ENCODE measurements around the gene RELL2. TPM values are rescaled to one million over a fixed set of nuclear protein-coding genes. Genes with fewer than 3 reads are reported as not detected.

Gene RELL2
- total RNA-seq, 2 donors from 2014 or later, result 3.9 to 7.2 TPM

DNA sequence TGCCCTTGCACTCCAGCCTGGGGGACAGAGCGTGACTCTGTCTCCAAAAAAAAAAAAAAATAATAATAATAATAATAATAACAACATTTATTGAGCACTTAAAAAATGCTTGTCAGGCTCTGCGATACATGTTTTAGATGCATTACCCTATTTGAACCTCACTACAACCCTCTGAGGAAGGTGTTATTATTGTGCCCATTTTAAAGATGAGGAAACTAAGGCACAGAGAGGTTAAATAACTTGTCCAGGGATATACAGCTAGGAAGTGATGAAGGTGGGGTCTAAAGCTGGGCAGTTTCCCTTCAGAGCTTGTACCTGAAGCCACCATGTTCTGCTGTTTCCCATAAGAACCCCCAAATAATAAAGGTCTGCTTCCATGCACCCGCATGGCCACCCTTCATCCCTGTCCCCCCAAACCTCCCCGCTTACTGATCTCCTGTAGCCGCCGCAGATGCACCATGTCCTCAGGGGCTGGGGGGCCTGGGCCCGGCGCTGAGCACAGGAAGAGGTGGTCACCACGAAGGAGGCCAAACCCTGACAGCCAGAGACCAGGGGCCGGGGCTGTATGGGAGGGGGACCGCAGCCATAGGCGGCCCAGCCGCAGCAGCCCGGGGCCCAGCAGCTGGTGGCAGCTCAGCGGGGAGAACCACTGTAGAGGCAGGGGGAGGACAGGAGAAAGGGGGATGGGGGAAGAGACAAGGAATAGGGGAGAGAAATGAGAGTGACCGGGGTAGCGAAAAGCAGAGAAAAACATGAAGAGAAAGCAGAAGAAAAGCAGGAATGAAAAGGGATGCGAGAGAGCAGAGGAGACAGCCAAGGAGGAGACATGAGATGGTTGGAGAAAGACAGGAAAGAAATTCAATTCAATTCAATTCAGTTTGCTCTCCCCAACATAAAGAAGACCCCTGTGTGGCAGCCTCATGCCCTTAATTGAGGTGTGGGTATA lies 29.5 kb downstream of the RELL2 start:
- WGBS, result 88% methylated on average over 18 of the region's 18 CpGs
- H3K27ac ChIP-seq, result no peak overlapping the region
- intact Hi-C loops (cut with DNase I), result no loop called here
- H3K9me3 ChIP-seq, result no peaks in the 10 kb centered on the region
- TF ChIP-seq, protein P1, sequence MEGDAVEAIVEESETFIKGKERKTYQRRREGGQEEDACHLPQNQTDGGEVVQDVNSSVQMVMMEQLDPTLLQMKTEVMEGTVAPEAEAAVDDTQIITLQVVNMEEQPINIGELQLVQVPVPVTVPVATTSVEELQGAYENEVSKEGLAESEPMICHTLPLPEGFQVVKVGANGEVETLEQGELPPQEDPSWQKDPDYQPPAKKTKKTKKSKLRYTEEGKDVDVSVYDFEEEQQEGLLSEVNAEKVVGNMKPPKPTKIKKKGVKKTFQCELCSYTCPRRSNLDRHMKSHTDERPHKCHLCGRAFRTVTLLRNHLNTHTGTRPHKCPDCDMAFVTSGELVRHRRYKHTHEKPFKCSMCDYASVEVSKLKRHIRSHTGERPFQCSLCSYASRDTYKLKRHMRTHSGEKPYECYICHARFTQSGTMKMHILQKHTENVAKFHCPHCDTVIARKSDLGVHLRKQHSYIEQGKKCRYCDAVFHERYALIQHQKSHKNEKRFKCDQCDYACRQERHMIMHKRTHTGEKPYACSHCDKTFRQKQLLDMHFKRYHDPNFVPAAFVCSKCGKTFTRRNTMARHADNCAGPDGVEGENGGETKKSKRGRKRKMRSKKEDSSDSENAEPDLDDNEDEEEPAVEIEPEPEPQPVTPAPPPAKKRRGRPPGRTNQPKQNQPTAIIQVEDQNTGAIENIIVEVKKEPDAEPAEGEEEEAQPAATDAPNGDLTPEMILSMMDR (IDR thresholded peaks at IDR 0.05), result no peak
- no peak for TF ChIP-seq POLR2A (IDR thresholded peaks at IDR 0.05)
- TF ChIP-seq POLR2AphosphoS5 (IDR thresholded peaks at IDR 0.05), result no peak
- no peak overlapping the region for H3K4me3 ChIP-seq
- no peaks in the 10 kb centered on the region for H3K27me3 ChIP-seq (replicated peaks; ENCODE audit: insufficient read depth)
- H3K4me1 ChIP-seq (replicated peaks), result no peaks in the 10 kb centered on the region
- H3K36me3 ChIP-seq, result no peaks in the 10 kb centered on the region
- no peak for DNase-seq (ENCODE audit: low spot score)

DNA sequence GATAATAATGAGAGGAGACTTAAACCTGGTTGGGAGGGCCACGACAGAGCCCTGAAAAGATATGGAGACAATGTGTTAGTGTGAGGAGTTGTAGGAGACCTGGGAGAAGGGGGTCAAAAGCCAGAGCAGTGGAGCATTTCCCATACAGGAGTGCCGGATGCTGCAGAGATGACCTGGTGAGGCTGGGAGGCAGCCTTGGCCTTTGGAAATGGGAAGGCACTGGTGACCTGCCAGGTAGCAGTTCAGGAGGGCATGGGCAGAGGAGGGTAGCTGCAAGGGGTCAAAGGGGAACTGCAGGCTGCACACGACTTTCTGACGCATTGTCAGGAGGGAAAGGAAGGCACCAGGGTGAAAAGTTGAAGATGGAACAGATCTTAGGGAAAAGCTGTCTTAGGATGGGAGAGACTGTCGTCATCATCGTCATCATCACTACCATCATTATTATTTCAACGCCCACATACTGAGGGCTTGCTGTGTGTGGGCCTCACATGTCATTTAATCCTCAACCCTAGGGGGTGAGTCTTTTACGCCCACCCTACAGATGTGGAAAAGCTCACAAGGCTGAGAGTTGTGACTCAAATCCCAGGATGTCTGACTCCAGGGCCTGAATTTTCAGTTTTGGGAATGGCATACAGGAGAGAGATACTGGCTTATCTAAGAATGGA lies 31.9 kb downstream of the RELL2 start:
- DNase-seq (ENCODE audit: low spot score), result no peak
- H3K4me3 ChIP-seq, result no peak overlapping the region
- H3K9me3 ChIP-seq, result no peaks in the 10 kb centered on the region
- no peaks in the 10 kb centered on the region for H3K27me3 ChIP-seq (replicated peaks; ENCODE audit: insufficient read depth)
- TF ChIP-seq POLR2AphosphoS5 (IDR thresholded peaks at IDR 0.05) (no peak), POLR2A (IDR thresholded peaks at IDR 0.05) (no peak)
- TF ChIP-seq, protein P1 (IDR thresholded peaks at IDR 0.05), result no peak
- H3K36me3 ChIP-seq, result no peaks in the 10 kb centered on the region
- intact Hi-C loops (cut with DNase I), result no loop called here
- WGBS, result 80% methylated on average over 8 of the region's 8 CpGs
- no peak overlapping the region for H3K27ac ChIP-seq
- H3K4me1 ChIP-seq (replicated peaks), result no peaks in the 10 kb centered on the region

DNA sequence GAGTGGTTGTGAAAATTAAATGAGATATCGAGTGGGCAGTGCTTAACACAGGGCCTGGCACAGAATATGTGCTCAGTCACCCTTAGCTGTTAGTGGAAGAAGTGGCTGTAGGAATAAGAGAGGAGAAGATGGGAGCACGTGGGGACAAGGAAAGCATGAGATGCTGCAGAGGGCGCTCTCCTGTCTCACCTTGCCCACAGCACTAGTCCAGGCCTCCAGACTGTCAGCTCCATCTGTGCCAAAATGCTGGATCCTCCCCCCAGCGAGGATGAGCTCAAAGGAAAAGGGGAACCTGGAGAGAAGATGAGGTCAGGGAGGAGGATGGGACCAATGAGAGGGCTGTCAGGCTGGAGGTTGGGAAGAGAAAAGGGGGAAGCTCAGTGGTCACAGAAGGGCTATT lies 32.7 kb downstream of the RELL2 start:
- intact Hi-C loops (cut with DNase I), result no loop called here

DNA sequence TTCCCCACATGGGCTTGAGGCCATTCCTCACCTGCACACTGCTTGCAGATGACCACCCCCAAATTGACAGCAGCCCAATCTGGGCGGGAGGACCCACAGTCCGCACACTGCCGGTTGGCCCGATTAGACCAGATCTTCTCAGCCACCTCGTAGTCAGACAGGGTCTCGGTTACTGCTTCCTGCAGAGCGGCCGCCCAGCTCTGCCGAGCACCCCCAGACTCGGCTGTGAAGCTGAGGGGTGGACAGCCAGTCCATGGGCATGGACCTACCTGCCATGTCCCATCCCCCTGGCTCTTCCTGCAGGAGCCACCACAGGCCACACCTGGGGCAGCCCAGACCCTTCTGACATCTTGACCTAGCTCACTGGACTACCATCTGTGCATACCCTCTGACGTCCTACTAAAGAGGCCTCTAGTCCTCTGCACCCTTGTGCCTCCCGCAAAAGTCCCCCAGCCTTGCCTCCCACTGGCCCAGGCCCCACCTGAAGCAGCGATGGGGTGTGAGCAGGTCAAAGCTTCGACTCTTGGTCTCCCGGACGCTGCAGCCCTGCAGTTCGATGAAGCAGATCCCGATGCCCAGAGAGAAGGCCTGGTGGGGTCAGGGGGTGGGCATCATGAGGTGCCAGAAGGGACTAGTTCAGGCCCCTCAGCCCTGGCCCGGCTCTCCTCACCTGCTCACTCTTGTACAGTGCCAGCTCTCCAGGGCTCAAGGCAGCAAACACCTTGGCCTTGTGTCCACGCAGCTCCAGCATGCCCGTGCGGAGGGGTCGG lies 35.5 kb downstream of the RELL2 start:
- H3K4me3 ChIP-seq, result no peak overlapping the region
- no peak for DNase-seq (ENCODE audit: low spot score)
- 96% methylated on average over 20 of the region's 23 CpGs for WGBS
- no peaks in the 10 kb centered on the region for H3K36me3 ChIP-seq
- H3K9me3 ChIP-seq, result no peaks in the 10 kb centered on the region
- intact Hi-C loops (cut with DNase I), result no loop called here
- H3K27ac ChIP-seq, result no peak overlapping the region
- no peaks in the 10 kb centered on the region for H3K27me3 ChIP-seq (replicated peaks; ENCODE audit: insufficient read depth)
- no peak for TF ChIP-seq POLR2AphosphoS5 (IDR thresholded peaks at IDR 0.05)
- TF ChIP-seq POLR2A (IDR thresholded peaks at IDR 0.05), result no peak
- TF ChIP-seq, protein P1 (IDR thresholded peaks at IDR 0.05), result no peak
- no peaks in the 10 kb centered on the region for H3K4me1 ChIP-seq (replicated peaks)

More for the DNA sequence above, 32.7 kb downstream of the RELL2 start:
- TF ChIP-seq POLR2AphosphoS5 (IDR thresholded peaks at IDR 0.05) (no peak), POLR2A (IDR thresholded peaks at IDR 0.05) (no peak)
- TF ChIP-seq, protein P1 (IDR thresholded peaks at IDR 0.05), result no peak
- 78% methylated on average over 4 of the region's 4 CpGs for whole genome bisulfite sequencing
- DNase-seq (ENCODE audit: low spot score), result no peak
- Histone ChIP-seq H3K4me1 (replicated peaks) (no peaks in the 10 kb centered on the region), H3K9me3 (no peaks in the 10 kb centered on the region), H3K4me3 (no peak overlapping the region), H3K27ac (no peak overlapping the region), H3K36me3 (no peaks in the 10 kb centered on the region), H3K27me3 (replicated peaks; ENCODE audit: insufficient read depth) (no peaks in the 10 kb centered on the region)

Data from prostate gland (tissue), 2 donors.